HG02623 (cell line): ENCODE measurements around the gene NIN.

Experiments used
- ATAC-seq: cut with Tn5 transposase; IDR thresholded peaks from one replicate; pipeline ENCODE4 v1.9.1; 2021; ENCODE audit warnings: moderate library complexity; ENCODE audit not compliant: unreplicated experiment

Gene NIN

GRCh38 chr14:50795909-50796308 is 35.1 kb downstream of the NIN start:
- ATAC-seq: no peak

- no peak for ATAC-seq
Observed at GRCh38 chr14:50795142-50795541, 35.8 kb downstream of the NIN start.

- no peak for ATAC-seq
Observed at GRCh38 chr14:50794068-50794645, 36.8 kb downstream of the NIN start.

- ATAC-seq: no peak
Observed at GRCh38 chr14:50792634-50793068, 38.3 kb downstream of the NIN start.

GRCh38 chr14:50792051-50792477 is 38.9 kb downstream of the NIN start:
- ATAC-seq: no peak

- peak; percentile 26 for ATAC-seq
Observed at GRCh38 chr14:50791201-50791600, 39.8 kb downstream of the NIN start.

- ATAC-seq: no peak
Observed at GRCh38 chr14:50790589-50790988, 40.4 kb downstream of the NIN start.

- ATAC-seq: no peak
Observed at GRCh38 chr14:50786751-50787464, 44.1 kb downstream of the NIN start.

- ATAC-seq: no peak
Observed at GRCh38 chr14:50785457-50786063, 45.4 kb downstream of the NIN start.

GRCh38 chr14:50784683-50785456 is 46.1 kb downstream of the NIN start:
- no peak for ATAC-seq

- ATAC-seq: no peak
Observed at GRCh38 chr14:50783563-50783962, 47.4 kb downstream of the NIN start.

- ATAC-seq: no peak
Observed at GRCh38 chr14:50780393-50780792, 50.6 kb downstream of the NIN start.

GRCh38 chr14:50778721-50779483 is 52.1 kb downstream of the NIN start:
- no peak for ATAC-seq

GRCh38 chr14:50776522-50776921 is 54.4 kb downstream of the NIN start:
- no peak for ATAC-seq

GRCh38 chr14:50775357-50775756 is 55.6 kb downstream of the NIN start:
- no peak for ATAC-seq

- no peak for ATAC-seq
Observed at GRCh38 chr14:50774542-50775267, 56.3 kb downstream of the NIN start.

GRCh38 chr14:50773632-50774541 is 57.1 kb downstream of the NIN start:
- ATAC-seq: no peak

GRCh38 chr14:50772412-50772811 is 58.5 kb downstream of the NIN start:
- ATAC-seq: no peak

- no peak for ATAC-seq
Observed at GRCh38 chr14:50770586-50770985, 60.4 kb downstream of the NIN start.
